ENCODE results near the gene USH2A. TPM values are rescaled to one million over a fixed set of nuclear protein-coding genes. Genes with fewer than 3 reads are reported as not detected.

Gene USH2A
- total RNA-seq, 4 donors from 2014 or later: 0.08 to 0.18 TPM; not detected in 2

DNA sequence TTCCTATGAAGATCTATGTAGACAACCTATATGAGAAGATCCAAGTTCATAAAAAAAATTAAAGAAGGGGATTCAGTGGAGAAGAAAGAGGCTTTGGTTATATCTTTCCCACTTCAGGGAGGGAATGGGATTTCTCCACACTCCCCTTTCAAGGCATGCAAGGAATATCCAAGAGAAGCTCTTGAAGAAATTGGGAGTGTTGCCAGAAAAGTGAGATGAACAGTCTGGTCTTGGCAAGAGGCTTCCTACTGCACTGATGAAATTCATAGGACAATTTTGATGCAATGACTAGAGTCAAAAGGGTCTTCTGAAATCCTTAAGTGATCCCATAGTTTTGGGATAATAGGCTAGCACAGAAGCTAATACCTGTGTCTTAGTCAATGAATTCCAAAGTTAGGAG, 703.1 kb downstream of the USH2A start:
- H3K9me3 ChIP-seq: no peaks in the 10 kb centered on the region
- DNase-seq (ENCODE audit: low spot score in 2 of 2): no peak

GRCh38 chr1:215719552-215719951, 703.7 kb downstream of the USH2A start:
- no peaks in the 10 kb centered on the region for H3K9me3 ChIP-seq
- no peaks in the 10 kb centered on the region for H3K27me3 ChIP-seq
- TF ChIP-seq POLR2A (IDR thresholded peaks at IDR 0.05): no peak
- TF ChIP-seq CTCF (IDR thresholded peaks at IDR 0.05): no peak
- TF ChIP-seq POLR2AphosphoS5 (IDR thresholded peaks at IDR 0.05): no peak
- TF ChIP-seq EP300 (IDR thresholded peaks at IDR 0.05): no peak
- H3K4me1 ChIP-seq: no peaks in the 10 kb centered on the region
- no peaks in the 10 kb centered on the region for H3K36me3 ChIP-seq
- DNase-seq (ENCODE audit: low spot score in 2 of 2): no peak
- H3K4me3 ChIP-seq: no peak overlapping the region
- H3K27ac ChIP-seq: no peak overlapping the region

More for the DNA sequence above, 703.1 kb downstream of the USH2A start:
- H3K4me3 ChIP-seq: no peak overlapping the region
- no peaks in the 10 kb centered on the region for H3K36me3 ChIP-seq
- no peak overlapping the region for H3K27ac ChIP-seq
- no peaks in the 10 kb centered on the region for H3K27me3 ChIP-seq
- TF ChIP-seq CTCF (IDR thresholded peaks at IDR 0.05) (no peak), POLR2AphosphoS5 (IDR thresholded peaks at IDR 0.05) (no peak), EP300 (IDR thresholded peaks at IDR 0.05) (no peak), POLR2A (IDR thresholded peaks at IDR 0.05) (no peak)
- H3K4me1 ChIP-seq: no peaks in the 10 kb centered on the region

DNA sequence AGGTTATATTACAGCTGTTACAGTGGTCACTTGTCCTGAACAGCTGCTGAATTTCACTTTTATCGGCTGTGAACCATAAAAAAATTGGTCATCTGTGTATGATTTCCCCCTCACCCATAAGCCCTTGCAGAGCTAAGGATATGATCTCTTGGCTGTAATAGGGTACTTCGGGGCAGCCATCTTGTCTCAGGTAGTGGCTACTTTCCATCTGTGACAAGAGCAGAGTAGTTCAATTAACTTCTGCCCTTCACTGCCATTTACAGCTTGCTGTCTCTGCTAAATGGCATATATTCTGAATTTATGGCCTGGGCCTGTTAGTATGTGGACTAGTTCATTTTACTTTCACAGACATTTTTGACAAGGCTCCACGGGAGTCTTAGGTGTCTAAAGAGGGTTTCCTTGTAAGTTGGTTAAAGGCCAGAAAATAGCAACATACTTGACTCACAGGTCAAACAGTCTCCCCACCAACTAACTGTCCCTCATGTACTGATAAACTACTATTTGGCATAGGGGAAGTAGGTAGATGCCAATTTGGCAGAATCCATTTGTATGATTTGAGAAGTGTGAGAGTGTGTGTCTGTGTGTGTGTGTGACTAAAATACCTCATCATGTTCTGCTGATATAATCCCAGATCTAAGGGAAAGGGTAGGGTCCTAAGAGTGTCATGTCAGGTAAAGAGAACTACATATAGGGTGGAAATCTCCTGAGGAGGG, 704.5 kb downstream of the USH2A start:
- Histone ChIP-seq H3K27me3 (no peaks in the 10 kb centered on the region), H3K36me3 (no peaks in the 10 kb centered on the region), H3K9me3 (no peaks in the 10 kb centered on the region), H3K4me3 (no peak overlapping the region), H3K4me1 (no peaks in the 10 kb centered on the region), H3K27ac (no peak overlapping the region)
- no peak for TF ChIP-seq CTCF (IDR thresholded peaks at IDR 0.05)
- TF ChIP-seq POLR2A (IDR thresholded peaks at IDR 0.05): no peak
- TF ChIP-seq POLR2AphosphoS5 (IDR thresholded peaks at IDR 0.05): no peak
- TF ChIP-seq EP300 (IDR thresholded peaks at IDR 0.05): no peak
- no peak for DNase-seq (ENCODE audit: low spot score in 2 of 2)
- 46% methylated on average over 3 of the region's 3 CpGs for WGBS

- WGBS: 78% methylated on average over 4 of the region's 4 CpGs
- TF ChIP-seq POLR2AphosphoS5 (IDR thresholded peaks at IDR 0.05) (no peak), POLR2A (IDR thresholded peaks at IDR 0.05) (no peak), EP300 (IDR thresholded peaks at IDR 0.05) (no peak), CTCF (IDR thresholded peaks at IDR 0.05) (no peak)
- Histone ChIP-seq H3K4me1 (no peaks in the 10 kb centered on the region), H3K9me3 (no peaks in the 10 kb centered on the region), H3K27me3 (no peaks in the 10 kb centered on the region), H3K4me3 (no peak overlapping the region), H3K27ac (no peak overlapping the region), H3K36me3 (no peaks in the 10 kb centered on the region)
- DNase-seq (ENCODE audit: low spot score in 2 of 2): no peak
These were observed 705.4 kb downstream of the USH2A start for GRCh38 chr1:215717677-215718426.

GRCh38 chr1:215710899-215711225, 712.4 kb downstream of the USH2A start:
- no peak overlapping the region for H3K4me3 ChIP-seq
- no peak overlapping the region for H3K27ac ChIP-seq
- no peaks in the 10 kb centered on the region for H3K4me1 ChIP-seq
- no peak for DNase-seq (ENCODE audit: low spot score in 2 of 2)
- no peaks in the 10 kb centered on the region for H3K9me3 ChIP-seq
- H3K36me3 ChIP-seq: no peaks in the 10 kb centered on the region
- no peaks in the 10 kb centered on the region for H3K27me3 ChIP-seq
- TF ChIP-seq EP300 (IDR thresholded peaks at IDR 0.05) (no peak), POLR2AphosphoS5 (IDR thresholded peaks at IDR 0.05) (no peak), CTCF (IDR thresholded peaks at IDR 0.05) (no peak), POLR2A (IDR thresholded peaks at IDR 0.05) (no peak)
- WGBS: 87% methylated on average over 4 of the region's 4 CpGs
